CD4-positive, CD25-positive, alpha-beta regulatory T cell (primary cell): ENCODE measurements around the gene CTBP2. TPM values are rescaled to one million over a fixed set of nuclear protein-coding genes. Genes with fewer than 3 reads are reported as not detected.
A peak's percentile ranks its signal among the peaks of the same experiment; 100 is the strongest.

Experiments used
- ATAC-seq, 2 donors: fragments of 150-1000 bp; cut with Tn5 transposase; one replicate each; pipeline ENCODE4 v1.10.0; 2021; ENCODE audit warnings: low read depth in 2 of 2, moderate number of reproducible peaks in 2 of 2, moderate library complexity in 1 of 2
- DNase-seq, 3 donors: peaks; one replicate each; pipeline versions ENCODE4 v3.0.0 to v3.0.0-alpha.2; 2012 to 2022; ENCODE audit warnings: mixed read lengths in 1 of 3
- H3K27ac ChIP-seq: one replicate; pipeline ENCODE4 v1.7.0; 2013; ENCODE audit warnings: mild to moderate bottlenecking, low read length; ENCODE audit not compliant: insufficient read depth, poor library complexity, severe bottlenecking
- H3K27me3 ChIP-seq: one replicate; pipeline ENCODE4 v1.7.0; 2013; ENCODE audit warnings: low read length; ENCODE audit not compliant: control insufficient read depth, insufficient read depth
- H3K36me3 ChIP-seq: one replicate; pipeline ENCODE4 v1.7.0; 2013; ENCODE audit warnings: mild to moderate bottlenecking, low read length, moderate library complexity; ENCODE audit not compliant: control insufficient read depth, insufficient read depth
- H3K4me1 ChIP-seq: 2 replicates; pipeline ENCODE4 v1.7.0; 2013; ENCODE audit warnings: mild to moderate bottlenecking, low read length; ENCODE audit not compliant: insufficient read depth, control insufficient read depth, poor library complexity, severe bottlenecking
- H3K4me3 ChIP-seq: one replicate; pipeline ENCODE4 v1.7.0; 2013; ENCODE audit warnings: low read depth, mild to moderate bottlenecking, low read length, moderate library complexity
- H3K9me3 ChIP-seq, 2 experiments: 1 replicate in 1 of 2; 2 replicates in 1 of 2; pipeline ENCODE4 v1.7.0; 2013; ENCODE audit warnings: low read length in 2 of 2, mild to moderate bottlenecking in 1 of 2, moderate library complexity in 1 of 2; ENCODE audit not compliant: control insufficient read depth in 2 of 2
- H3K27ac Mint-ChIP-seq, 3 donors: one replicate each; pipeline ENCODE4 v1.8.0; 2020 to 2022; ENCODE audit warnings: mild to moderate bottlenecking in 3 of 3, mixed read lengths in 3 of 3, moderate library complexity in 2 of 3
- H3K27me3 Mint-ChIP-seq: one replicate; pipeline ENCODE4 v1.8.0; 2022; ENCODE audit warnings: mild to moderate bottlenecking, mixed read lengths
- H3K36me3 Mint-ChIP-seq: one replicate; pipeline ENCODE4 v1.8.0; 2020; ENCODE audit warnings: mixed read lengths
- H3K4me1 Mint-ChIP-seq, 4 donors: one replicate each; pipeline ENCODE4 v1.8.0; 2020 to 2022; ENCODE audit warnings: mixed read lengths in 4 of 4, mild to moderate bottlenecking in 1 of 4
- H3K4me3 Mint-ChIP-seq, 4 donors: one replicate each; pipeline ENCODE4 v1.8.0; 2020 to 2022; ENCODE audit warnings: mild to moderate bottlenecking in 4 of 4, mixed read lengths in 4 of 4, moderate library complexity in 3 of 4
- H3K9me3 Mint-ChIP-seq, 7 donors: one replicate each; pipeline ENCODE4 v1.8.0; 2020 to 2022; ENCODE audit warnings: mixed read lengths in 7 of 7, mild to moderate bottlenecking in 3 of 7, moderate library complexity in 2 of 7
- polyA plus RNA-seq, 4 donors: library from polyadenylated mRNA; unstranded; fragments of 300-500 nt; fragmentation: Illumina TruSeq; gene quantifications; one replicate each; pipeline ENCODE4 v1.2.3, GENCODE V29; 2021
- total RNA-seq: library from RNA; stranded (reverse); gene quantifications from one replicate; pipeline ENCODE4 v1.2.3, GENCODE V29; 2022

CTBP2 gene
- total and polyA plus RNA-seq, 5 donors from 2014 or later, result 0.10 to 0.49 (median 0.13) TPM; not detected in 2

GRCh38 chr10:125106586-125106985 lies 53.8 kb downstream of the CTBP2 start:
- Histone ChIP-seq H3K27me3 (no peaks in the 10 kb centered on the region), H3K4me3 (no peak overlapping the region), H3K27ac (no peak overlapping the region), H3K4me1 (no peaks in the 10 kb centered on the region), H3K36me3 (no peaks in the 10 kb centered on the region), H3K9me3 (no peaks in the 10 kb centered on the region)
- Mint-ChIP-seq H3K27me3 (no peaks in the 10 kb centered on the region), H3K4me3 (no peak overlapping the region), H3K27ac (no peak overlapping the region), H3K4me1 (no peaks in the 10 kb centered on the region), H3K36me3 (no peaks in the 10 kb centered on the region), H3K9me3 (no peaks in the 10 kb centered on the region)
- ATAC-seq (no peak), DNase-seq (no peak)

DNA sequence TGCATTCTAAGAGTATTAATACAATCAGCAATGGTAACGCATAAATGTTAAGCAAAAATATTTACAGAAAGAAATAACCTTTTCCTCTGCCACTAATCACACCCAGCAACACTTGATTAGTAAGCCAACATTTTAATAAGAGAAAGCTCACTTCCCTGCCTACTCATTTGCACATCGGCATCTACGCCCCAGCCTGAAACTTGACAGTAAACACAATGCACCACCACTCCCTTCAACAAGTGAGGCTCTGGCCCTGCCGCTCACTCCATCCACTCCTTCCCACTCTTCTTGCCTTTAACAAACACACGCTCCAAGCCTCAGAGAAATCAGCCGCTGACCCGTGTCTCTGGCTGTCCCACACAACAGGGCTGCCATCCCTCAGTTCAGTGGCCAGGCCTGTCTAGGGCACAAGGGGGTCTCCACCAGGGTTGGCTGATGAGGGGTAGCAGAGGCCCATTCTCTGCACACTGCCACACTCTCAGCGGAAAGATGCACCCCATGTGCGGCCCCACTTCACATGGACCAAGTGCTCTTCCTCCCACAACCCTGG lies 54.6 kb downstream of the CTBP2 start:
- no peak overlapping the region for H3K4me3 ChIP-seq
- ATAC-seq, result no peak
- no peak overlapping the region for H3K27ac ChIP-seq

GRCh38 chr10:125105155-125105554 lies 55.2 kb downstream of the CTBP2 start:
- no peaks in the 10 kb centered on the region for H3K27me3 ChIP-seq
- H3K9me3 Mint-ChIP-seq, result no peaks in the 10 kb centered on the region
- no peak for DNase-seq
- no peak overlapping the region for H3K4me3 ChIP-seq
- no peak for ATAC-seq
- H3K4me3 Mint-ChIP-seq, result no peak overlapping the region
- H3K27me3 Mint-ChIP-seq, result no peaks in the 10 kb centered on the region
- no peaks in the 10 kb centered on the region for H3K36me3 Mint-ChIP-seq
- no peak overlapping the region for H3K27ac Mint-ChIP-seq
- no peaks in the 10 kb centered on the region for H3K4me1 ChIP-seq
- H3K9me3 ChIP-seq, result no peaks in the 10 kb centered on the region
- no peak overlapping the region for H3K27ac ChIP-seq
- no peaks in the 10 kb centered on the region for H3K4me1 Mint-ChIP-seq
- no peaks in the 10 kb centered on the region for H3K36me3 ChIP-seq

More for the DNA sequence above, 54.6 kb downstream of the CTBP2 start:
- H3K27me3 Mint-ChIP-seq, result no peaks in the 10 kb centered on the region
- Histone ChIP-seq H3K27me3 (no peaks in the 10 kb centered on the region), H3K9me3 (no peaks in the 10 kb centered on the region), H3K4me1 (no peaks in the 10 kb centered on the region), H3K36me3 (no peaks in the 10 kb centered on the region)
- H3K36me3 Mint-ChIP-seq, result no peaks in the 10 kb centered on the region
- H3K4me1 Mint-ChIP-seq, result no peaks in the 10 kb centered on the region
- no peak overlapping the region for H3K4me3 Mint-ChIP-seq
- DNase-seq, result no peak
- no peak overlapping the region for H3K27ac Mint-ChIP-seq
- no peaks in the 10 kb centered on the region for H3K9me3 Mint-ChIP-seq

- Histone ChIP-seq H3K27ac (no peak overlapping the region), H3K4me1 (no peaks in the 10 kb centered on the region), H3K4me3 (no peak overlapping the region), H3K27me3 (no peaks in the 10 kb centered on the region), H3K36me3 (no peaks in the 10 kb centered on the region), H3K9me3 (no peaks in the 10 kb centered on the region)
- no peak for ATAC-seq
- Mint-ChIP-seq H3K4me3 (no peak overlapping the region), H3K27me3 (no peaks in the 10 kb centered on the region), H3K9me3 (no peaks in the 10 kb centered on the region), H3K4me1 (no peaks in the 10 kb centered on the region), H3K36me3 (no peaks in the 10 kb centered on the region), H3K27ac (peak overlapping the region in 1 of 3 donors; percentile 32)
- DNase-seq, result no peak
These were observed 55.8 kb downstream of the CTBP2 start for GRCh38 chr10:125104559-125104958.

GRCh38 chr10:125103924-125104323 lies 56.4 kb downstream of the CTBP2 start:
- Mint-ChIP-seq H3K4me3 (no peak overlapping the region), H3K9me3 (no peaks in the 10 kb centered on the region), H3K36me3 (no peaks in the 10 kb centered on the region), H3K27ac (no peak overlapping the region), H3K4me1 (no peaks in the 10 kb centered on the region), H3K27me3 (no peaks in the 10 kb centered on the region)
- Histone ChIP-seq H3K27ac (no peak overlapping the region), H3K9me3 (no peaks in the 10 kb centered on the region), H3K4me1 (no peaks in the 10 kb centered on the region), H3K4me3 (no peak overlapping the region), H3K27me3 (no peaks in the 10 kb centered on the region), H3K36me3 (no peaks in the 10 kb centered on the region)
- ATAC-seq (no peak), DNase-seq (no peak)

GRCh38 chr10:125103466-125103865 lies 56.9 kb downstream of the CTBP2 start:
- no peak for ATAC-seq
- no peaks in the 10 kb centered on the region for H3K36me3 Mint-ChIP-seq

GRCh38 chr10:125102821-125103220 lies 57.5 kb downstream of the CTBP2 start:
- DNase-seq, result no peak
- H3K9me3 ChIP-seq, result no peaks in the 10 kb centered on the region
- Mint-ChIP-seq H3K36me3 (no peaks in the 10 kb centered on the region), H3K27ac (no peak overlapping the region), H3K4me1 (no peaks in the 10 kb centered on the region), H3K9me3 (no peaks in the 10 kb centered on the region), H3K27me3 (no peaks in the 10 kb centered on the region), H3K4me3 (no peak overlapping the region)
- no peaks in the 10 kb centered on the region for H3K36me3 ChIP-seq
- no peaks in the 10 kb centered on the region for H3K27me3 ChIP-seq
- no peak for ATAC-seq
- no peak overlapping the region for H3K4me3 ChIP-seq
- no peak overlapping the region for H3K27ac ChIP-seq
- H3K4me1 ChIP-seq, result no peaks in the 10 kb centered on the region

More at GRCh38 chr10:125103466-125103865, 56.9 kb downstream of the CTBP2 start:
- Mint-ChIP-seq H3K27ac (no peak overlapping the region), H3K4me3 (no peak overlapping the region), H3K9me3 (no peaks in the 10 kb centered on the region), H3K27me3 (no peaks in the 10 kb centered on the region), H3K4me1 (no peaks in the 10 kb centered on the region)
- H3K4me1 ChIP-seq, result no peaks in the 10 kb centered on the region
- no peak overlapping the region for H3K4me3 ChIP-seq
- no peak for DNase-seq
- no peak overlapping the region for H3K27ac ChIP-seq
- H3K9me3 ChIP-seq, result no peaks in the 10 kb centered on the region
- no peaks in the 10 kb centered on the region for H3K27me3 ChIP-seq
- no peaks in the 10 kb centered on the region for H3K36me3 ChIP-seq

- H3K27me3 ChIP-seq, result no peaks in the 10 kb centered on the region
- no peaks in the 10 kb centered on the region for H3K4me1 ChIP-seq
- Mint-ChIP-seq H3K36me3 (no peaks in the 10 kb centered on the region), H3K27ac (no peak overlapping the region), H3K4me3 (no peak overlapping the region), H3K9me3 (no peaks in the 10 kb centered on the region), H3K4me1 (no peaks in the 10 kb centered on the region), H3K27me3 (no peaks in the 10 kb centered on the region)
- H3K4me3 ChIP-seq, result no peak overlapping the region
- H3K9me3 ChIP-seq, result no peaks in the 10 kb centered on the region
- no peak for DNase-seq
- no peaks in the 10 kb centered on the region for H3K36me3 ChIP-seq
- no peak overlapping the region for H3K27ac ChIP-seq
- no peak for ATAC-seq
These were observed 58.1 kb downstream of the CTBP2 start for GRCh38 chr10:125102246-125102645.
